Measurements from ENCODE around the gene OR2A12.

The OR2A12 gene

DNA sequence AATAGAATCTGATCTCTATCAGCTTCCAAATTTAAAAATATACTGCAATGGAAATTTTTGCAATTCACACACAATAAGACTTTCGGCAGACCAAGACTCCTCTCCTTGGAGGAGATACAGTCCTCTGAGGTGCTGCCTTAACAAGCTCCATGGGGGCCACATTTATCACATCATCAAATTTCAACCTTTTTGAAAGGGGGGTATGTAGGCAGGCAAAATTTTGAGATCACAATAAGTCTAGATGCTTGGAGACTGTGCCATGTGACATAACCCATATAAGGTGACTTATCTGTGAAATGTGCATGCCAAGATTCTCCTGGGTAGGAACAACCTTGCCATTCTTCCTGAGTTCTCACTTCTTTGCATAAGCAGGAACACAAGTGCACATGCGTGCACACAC is at the start of gene OR2A12:
Gene OR2A12, plus strand, starts transcription at position 301 of the 400 bp plus-strand sequence. CDS start 8,830 bp downstream, outside the sequence.
- TF ChIP-seq CEBPB (IDR thresholded peaks at IDR 0.05), result no peak
- TF ChIP-seq, protein P1, sequence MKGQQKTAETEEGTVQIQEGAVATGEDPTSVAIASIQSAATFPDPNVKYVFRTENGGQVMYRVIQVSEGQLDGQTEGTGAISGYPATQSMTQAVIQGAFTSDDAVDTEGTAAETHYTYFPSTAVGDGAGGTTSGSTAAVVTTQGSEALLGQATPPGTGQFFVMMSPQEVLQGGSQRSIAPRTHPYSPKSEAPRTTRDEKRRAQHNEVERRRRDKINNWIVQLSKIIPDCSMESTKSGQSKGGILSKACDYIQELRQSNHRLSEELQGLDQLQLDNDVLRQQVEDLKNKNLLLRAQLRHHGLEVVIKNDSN (IDR thresholded peaks at IDR 0.05), result no peak
- no peak for TF ChIP-seq NFIC (IDR thresholded peaks at IDR 0.05)
- no peak for TF ChIP-seq FOXM1 (IDR thresholded peaks at IDR 0.05; ENCODE audit: borderline replicate concordance, low read depth)
- TF ChIP-seq, protein P2, sequence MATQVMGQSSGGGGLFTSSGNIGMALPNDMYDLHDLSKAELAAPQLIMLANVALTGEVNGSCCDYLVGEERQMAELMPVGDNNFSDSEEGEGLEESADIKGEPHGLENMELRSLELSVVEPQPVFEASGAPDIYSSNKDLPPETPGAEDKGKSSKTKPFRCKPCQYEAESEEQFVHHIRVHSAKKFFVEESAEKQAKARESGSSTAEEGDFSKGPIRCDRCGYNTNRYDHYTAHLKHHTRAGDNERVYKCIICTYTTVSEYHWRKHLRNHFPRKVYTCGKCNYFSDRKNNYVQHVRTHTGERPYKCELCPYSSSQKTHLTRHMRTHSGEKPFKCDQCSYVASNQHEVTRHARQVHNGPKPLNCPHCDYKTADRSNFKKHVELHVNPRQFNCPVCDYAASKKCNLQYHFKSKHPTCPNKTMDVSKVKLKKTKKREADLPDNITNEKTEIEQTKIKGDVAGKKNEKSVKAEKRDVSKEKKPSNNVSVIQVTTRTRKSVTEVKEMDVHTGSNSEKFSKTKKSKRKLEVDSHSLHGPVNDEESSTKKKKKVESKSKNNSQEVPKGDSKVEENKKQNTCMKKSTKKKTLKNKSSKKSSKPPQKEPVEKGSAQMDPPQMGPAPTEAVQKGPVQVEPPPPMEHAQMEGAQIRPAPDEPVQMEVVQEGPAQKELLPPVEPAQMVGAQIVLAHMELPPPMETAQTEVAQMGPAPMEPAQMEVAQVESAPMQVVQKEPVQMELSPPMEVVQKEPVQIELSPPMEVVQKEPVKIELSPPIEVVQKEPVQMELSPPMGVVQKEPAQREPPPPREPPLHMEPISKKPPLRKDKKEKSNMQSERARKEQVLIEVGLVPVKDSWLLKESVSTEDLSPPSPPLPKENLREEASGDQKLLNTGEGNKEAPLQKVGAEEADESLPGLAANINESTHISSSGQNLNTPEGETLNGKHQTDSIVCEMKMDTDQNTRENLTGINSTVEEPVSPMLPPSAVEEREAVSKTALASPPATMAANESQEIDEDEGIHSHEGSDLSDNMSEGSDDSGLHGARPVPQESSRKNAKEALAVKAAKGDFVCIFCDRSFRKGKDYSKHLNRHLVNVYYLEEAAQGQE (IDR thresholded peaks at IDR 0.05; ENCODE audit: low read depth), result no peak
- no peak for TF ChIP-seq TAF1 (IDR thresholded peaks at IDR 0.05; ENCODE audit: low read depth)
- TF ChIP-seq TEAD4 (IDR thresholded peaks at IDR 0.05), result no peak
- no peak for TF ChIP-seq EP300 (IDR thresholded peaks at IDR 0.05; ENCODE audit: borderline replicate concordance)
- TF ChIP-seq RAD21 (IDR thresholded peaks at IDR 0.05; ENCODE audit: low read depth), result no peak

DNA sequence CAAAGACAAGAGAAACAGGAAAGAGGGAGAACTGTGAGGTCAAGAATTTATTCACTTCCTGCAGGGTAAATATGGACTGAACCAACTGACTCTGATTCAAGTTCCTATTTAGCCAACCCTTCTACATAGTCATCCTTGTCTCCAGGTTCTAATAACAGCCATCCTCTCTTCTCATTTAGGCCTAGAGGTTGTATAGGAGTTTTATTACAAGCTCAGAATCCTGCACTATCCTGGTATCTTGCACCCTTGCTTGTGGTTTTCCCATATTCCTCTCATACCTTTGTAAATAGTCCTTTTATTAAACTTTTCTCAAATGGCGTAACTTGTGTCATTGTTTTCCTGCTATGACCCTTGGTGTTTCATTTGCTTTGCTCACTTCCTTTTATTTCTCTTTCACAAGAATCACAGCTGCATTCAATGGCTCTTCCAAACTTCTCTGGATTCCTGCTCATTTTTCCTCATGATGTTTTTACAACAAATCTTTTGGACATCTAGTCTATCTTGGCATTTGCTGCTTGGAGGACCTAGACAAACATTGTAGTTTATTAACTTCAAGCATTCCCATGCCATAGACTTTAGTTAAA is 49.7 kb upstream of the OR2A12 start:
- TF ChIP-seq, protein P1 (IDR thresholded peaks at IDR 0.05), result no peak

- TF ChIP-seq, protein P2 (IDR thresholded peaks at IDR 0.05; ENCODE audit: low read depth), result no peak
- TF ChIP-seq RAD21 (IDR thresholded peaks at IDR 0.05; ENCODE audit: low read depth) (no peak), TEAD4 (IDR thresholded peaks at IDR 0.05) (no peak), MAX (IDR thresholded peaks at IDR 0.05) (no peak), EP300 (IDR thresholded peaks at IDR 0.05; ENCODE audit: borderline replicate concordance) (no peak), CREB1 (IDR thresholded peaks at IDR 0.05; ENCODE audit: low read depth) (no peak), TCF12 (IDR thresholded peaks at IDR 0.05; ENCODE audit: low read depth) (no peak), CEBPB (IDR thresholded peaks at IDR 0.05) (no peak), FOXM1 (IDR thresholded peaks at IDR 0.05; ENCODE audit: borderline replicate concordance, low read depth) (no peak), EGR1 (IDR thresholded peaks at IDR 0.05) (no peak), YY1 (IDR thresholded peaks at IDR 0.05; ENCODE audit: low read depth) (no peak), TAF1 (IDR thresholded peaks at IDR 0.05; ENCODE audit: low read depth) (no peak), NFIC (IDR thresholded peaks at IDR 0.05) (no peak)
- TF ChIP-seq, protein P1 (IDR thresholded peaks at IDR 0.05), result no peak
Measured at GRCh38 chr7:144037414-144038035, 48.6 kb upstream of the OR2A12 start.

DNA sequence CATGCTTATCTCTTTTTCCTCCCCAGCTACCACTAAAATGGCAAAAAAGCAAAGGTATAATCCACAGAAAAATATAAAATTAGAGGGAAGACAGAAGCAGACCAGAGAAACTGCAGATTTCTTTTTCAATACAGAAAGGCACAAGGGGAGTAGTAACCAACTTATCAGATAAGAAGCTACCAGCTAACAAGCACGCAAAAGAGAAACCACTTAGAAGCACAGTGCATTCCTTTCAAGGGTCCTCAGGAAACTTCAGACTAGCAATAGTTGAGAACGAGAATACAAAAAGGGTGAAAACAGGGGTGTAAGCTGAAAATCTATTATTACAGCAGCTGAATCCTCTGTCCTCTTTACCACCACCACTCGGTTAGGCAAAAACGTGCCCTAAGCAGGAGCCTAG is 47.2 kb upstream of the OR2A12 start:
- TF ChIP-seq TEAD4 (IDR thresholded peaks at IDR 0.05), result no peak
- TF ChIP-seq TCF12 (IDR thresholded peaks at IDR 0.05; ENCODE audit: low read depth), result no peak
- no peak for TF ChIP-seq CREB1 (IDR thresholded peaks at IDR 0.05; ENCODE audit: low read depth)
- TF ChIP-seq EP300 (IDR thresholded peaks at IDR 0.05; ENCODE audit: borderline replicate concordance), result no peak
- TF ChIP-seq FOXM1 (IDR thresholded peaks at IDR 0.05; ENCODE audit: borderline replicate concordance, low read depth), result no peak
- no peak for TF ChIP-seq TAF1 (IDR thresholded peaks at IDR 0.05; ENCODE audit: low read depth)
- TF ChIP-seq CEBPB (IDR thresholded peaks at IDR 0.05), result no peak
- no peak for TF ChIP-seq NFIC (IDR thresholded peaks at IDR 0.05)
- TF ChIP-seq RAD21 (IDR thresholded peaks at IDR 0.05; ENCODE audit: low read depth), result no peak
- no peak for TF ChIP-seq EGR1 (IDR thresholded peaks at IDR 0.05)
- TF ChIP-seq, protein P2 (IDR thresholded peaks at IDR 0.05; ENCODE audit: low read depth), result no peak
- TF ChIP-seq ZBTB7A (IDR thresholded peaks at IDR 0.05; ENCODE audit: low read depth), result no peak
- no peak for TF ChIP-seq MAX (IDR thresholded peaks at IDR 0.05)
- no peak for TF ChIP-seq YY1 (IDR thresholded peaks at IDR 0.05; ENCODE audit: low read depth)
- TF ChIP-seq, protein P1 (IDR thresholded peaks at IDR 0.05), result no peak
